Mesothelial cell of epicardium (in vitro differentiated cells): Measurements from ENCODE around the gene CRYGA. TPM values are rescaled to one million over a fixed set of nuclear protein-coding genes. Genes with fewer than 3 reads are reported as not detected.
A peak's percentile ranks its signal among the peaks of the same experiment; 100 is the strongest.

ENCODE experiments used
- DNase-seq, 2 experiments: peaks; one replicate each; pipeline ENCODE4 v3.0.0; 2021; ENCODE audit warnings: low spot score in 2 of 2; ENCODE audit not compliant: unreplicated experiment in 2 of 2
- H3K27ac Mint-ChIP-seq: 2 replicates; pipeline ENCODE4 v1.8.0; 2021; ENCODE audit warnings: mixed read lengths
- H3K27me3 Mint-ChIP-seq: 2 replicates; pipeline ENCODE4 v1.8.0; 2021; ENCODE audit warnings: low read depth, mixed read lengths
- H3K36me3 Mint-ChIP-seq: 2 replicates; pipeline ENCODE4 v1.8.0; 2021; ENCODE audit warnings: mixed read lengths
- H3K4me1 Mint-ChIP-seq: 2 replicates; pipeline ENCODE4 v1.8.0; 2021; ENCODE audit warnings: mixed read lengths
- H3K4me3 Mint-ChIP-seq: 2 replicates; pipeline ENCODE4 v1.8.0; 2021; ENCODE audit warnings: mild to moderate bottlenecking, moderate library complexity, mixed read lengths
- H3K9me3 Mint-ChIP-seq: 2 replicates; pipeline ENCODE4 v1.8.0; 2021; ENCODE audit warnings: mixed read lengths
- CTCF ChIP-seq: fragments of 200-600 bp; sonication (generic); IDR thresholded peaks from one replicate; pipeline ENCODE4 v1.5.0; 2021; ENCODE audit warnings: antibody characterized with exemption; ENCODE audit not compliant: unreplicated experiment
- total RNA-seq: library from RNA; stranded (reverse); gene quantifications from 3 replicates; pipeline ENCODE4 v1.2.1, GENCODE V29; 2021

The CRYGA gene
- total RNA-seq, 1 donor from 2014 or later = not detected

GRCh38 chr2:208186465-208186864 is 23.1 kb upstream of the CRYGA start:
- TF ChIP-seq CTCF = no peak
- H3K36me3 Mint-ChIP-seq = no peaks in the 10 kb centered on the region
- H3K27me3 Mint-ChIP-seq = peaks cover 8% of the 10 kb centered on the region
- H3K9me3 Mint-ChIP-seq = no peaks in the 10 kb centered on the region
- H3K27ac Mint-ChIP-seq = no peak overlapping the region
- DNase-seq = no peak
- H3K4me3 Mint-ChIP-seq = no peak overlapping the region
- H3K4me1 Mint-ChIP-seq = peaks cover 20% of the 10 kb centered on the region

- DNase-seq = no peak
- Mint-ChIP-seq H3K4me1 (peaks cover 16% of the 10 kb centered on the region), H3K27ac (no peak overlapping the region), H3K4me3 (peak overlapping the region; percentile 8), H3K27me3 (peaks cover 8% of the 10 kb centered on the region), H3K36me3 (no peaks in the 10 kb centered on the region), H3K9me3 (no peaks in the 10 kb centered on the region)
- TF ChIP-seq CTCF = no peak
Observed at GRCh38 chr2:208183972-208184705, 20.8 kb upstream of the CRYGA start.

DNA sequence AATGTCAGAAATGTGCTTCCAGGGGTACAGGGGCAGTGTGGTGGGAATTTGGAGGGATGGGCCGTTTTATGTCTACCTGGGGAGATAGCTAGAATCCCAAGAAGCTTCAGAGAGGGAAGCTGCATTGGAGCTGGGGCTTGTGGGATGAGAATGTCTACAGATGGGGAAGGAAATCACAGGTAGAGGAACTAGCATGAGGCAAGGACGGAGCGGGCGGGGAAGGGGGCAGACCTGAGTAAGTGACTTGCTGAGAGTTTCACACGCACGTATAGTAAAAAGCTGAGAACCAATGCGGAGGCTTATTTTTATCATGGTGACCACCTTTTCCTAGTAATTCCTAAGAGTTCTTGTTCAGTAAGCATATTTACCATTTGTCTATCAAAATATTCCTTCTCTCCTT is 20.1 kb upstream of the CRYGA start:
- Mint-ChIP-seq H3K4me1 (peaks cover 18% of the 10 kb centered on the region), H3K36me3 (no peaks in the 10 kb centered on the region)
- DNase-seq = no peak

GRCh38 chr2:208182835-208183234 is 19.4 kb upstream of the CRYGA start:
- H3K9me3 Mint-ChIP-seq = no peaks in the 10 kb centered on the region
- H3K27ac Mint-ChIP-seq = no peak overlapping the region
- TF ChIP-seq CTCF = no peak
- DNase-seq = no peak
- no peak overlapping the region for H3K4me3 Mint-ChIP-seq
- no peaks in the 10 kb centered on the region for H3K36me3 Mint-ChIP-seq
- H3K4me1 Mint-ChIP-seq = peaks cover 18% of the 10 kb centered on the region
- H3K27me3 Mint-ChIP-seq = peaks cover 8% of the 10 kb centered on the region

More for the DNA sequence above, 20.1 kb upstream of the CRYGA start:
- no peak for TF ChIP-seq CTCF
- H3K4me3 Mint-ChIP-seq = peak overlapping the region; percentile 8
- H3K27me3 Mint-ChIP-seq = peaks cover 8% of the 10 kb centered on the region
- no peak overlapping the region for H3K27ac Mint-ChIP-seq
- H3K9me3 Mint-ChIP-seq = no peaks in the 10 kb centered on the region

DNA sequence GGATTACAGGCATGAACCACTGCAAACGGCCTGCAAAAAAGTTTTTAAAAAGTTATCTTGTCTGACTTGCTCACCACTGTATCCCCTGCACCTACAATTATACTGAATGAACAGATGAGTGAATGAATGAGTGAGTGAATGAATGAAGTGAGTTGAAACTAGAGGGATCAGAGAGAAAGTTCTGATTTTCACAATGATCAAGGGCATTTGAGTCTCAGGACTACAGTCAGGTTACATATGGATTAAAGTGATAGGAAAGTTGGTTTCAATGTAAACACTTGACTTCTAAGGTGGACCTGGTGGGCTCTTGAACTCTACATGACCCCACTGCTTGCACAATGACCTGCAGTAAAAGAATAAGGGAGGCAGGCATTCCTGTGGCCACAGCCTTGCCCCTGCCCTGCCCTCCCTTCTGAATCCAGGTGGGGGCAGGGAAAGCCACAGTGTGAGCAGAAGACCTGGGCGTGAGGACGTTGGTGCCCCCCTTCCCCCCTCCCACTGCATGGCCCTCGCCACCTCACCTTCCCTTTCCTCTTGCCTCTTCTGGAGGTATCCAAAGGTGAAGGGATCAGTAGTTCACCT is 15.7 kb upstream of the CRYGA start:
- TF ChIP-seq CTCF = no peak
- Mint-ChIP-seq H3K27ac (no peak overlapping the region), H3K36me3 (no peaks in the 10 kb centered on the region), H3K9me3 (no peaks in the 10 kb centered on the region), H3K27me3 (peaks cover 4% of the 10 kb centered on the region), H3K4me1 (peaks cover 16% of the 10 kb centered on the region), H3K4me3 (no peak overlapping the region)
- no peak for DNase-seq
